Measurements from ENCODE around the gene PIGQ. TPM values are rescaled to one million over a fixed set of nuclear protein-coding genes. Genes with fewer than 3 reads are reported as not detected.

PIGQ gene
- total RNA-seq, 4 donors from 2014 or later = 10.0 to 56.9 (median 30.7) TPM

- intact Hi-C loops (cut with DNase I; ENCODE audit: low total_unique reads) = no loop called here
- TF ChIP-seq POLR2A (IDR thresholded peaks at IDR 0.05) = no peak
- TF ChIP-seq, protein P1, sequence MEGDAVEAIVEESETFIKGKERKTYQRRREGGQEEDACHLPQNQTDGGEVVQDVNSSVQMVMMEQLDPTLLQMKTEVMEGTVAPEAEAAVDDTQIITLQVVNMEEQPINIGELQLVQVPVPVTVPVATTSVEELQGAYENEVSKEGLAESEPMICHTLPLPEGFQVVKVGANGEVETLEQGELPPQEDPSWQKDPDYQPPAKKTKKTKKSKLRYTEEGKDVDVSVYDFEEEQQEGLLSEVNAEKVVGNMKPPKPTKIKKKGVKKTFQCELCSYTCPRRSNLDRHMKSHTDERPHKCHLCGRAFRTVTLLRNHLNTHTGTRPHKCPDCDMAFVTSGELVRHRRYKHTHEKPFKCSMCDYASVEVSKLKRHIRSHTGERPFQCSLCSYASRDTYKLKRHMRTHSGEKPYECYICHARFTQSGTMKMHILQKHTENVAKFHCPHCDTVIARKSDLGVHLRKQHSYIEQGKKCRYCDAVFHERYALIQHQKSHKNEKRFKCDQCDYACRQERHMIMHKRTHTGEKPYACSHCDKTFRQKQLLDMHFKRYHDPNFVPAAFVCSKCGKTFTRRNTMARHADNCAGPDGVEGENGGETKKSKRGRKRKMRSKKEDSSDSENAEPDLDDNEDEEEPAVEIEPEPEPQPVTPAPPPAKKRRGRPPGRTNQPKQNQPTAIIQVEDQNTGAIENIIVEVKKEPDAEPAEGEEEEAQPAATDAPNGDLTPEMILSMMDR (IDR thresholded peaks at IDR 0.05) = no peak
- Histone ChIP-seq H3K27me3 (no peaks in the 10 kb centered on the region), H3K36me3 (no peaks in the 10 kb centered on the region), H3K4me1 (peaks cover 0 to 13% of the 10 kb centered on the region in 2 donors), H3K27ac (peak overlapping the region in 1 of 2 donors; percentile 36), H3K9me3 (no peaks in the 10 kb centered on the region), H3K4me3 (no peak overlapping the region)
- DNase-seq = peak; percentile 23 to 27
Measured at GRCh38 chr16:629185-629832, 59.5 kb downstream of the PIGQ start.

DNA sequence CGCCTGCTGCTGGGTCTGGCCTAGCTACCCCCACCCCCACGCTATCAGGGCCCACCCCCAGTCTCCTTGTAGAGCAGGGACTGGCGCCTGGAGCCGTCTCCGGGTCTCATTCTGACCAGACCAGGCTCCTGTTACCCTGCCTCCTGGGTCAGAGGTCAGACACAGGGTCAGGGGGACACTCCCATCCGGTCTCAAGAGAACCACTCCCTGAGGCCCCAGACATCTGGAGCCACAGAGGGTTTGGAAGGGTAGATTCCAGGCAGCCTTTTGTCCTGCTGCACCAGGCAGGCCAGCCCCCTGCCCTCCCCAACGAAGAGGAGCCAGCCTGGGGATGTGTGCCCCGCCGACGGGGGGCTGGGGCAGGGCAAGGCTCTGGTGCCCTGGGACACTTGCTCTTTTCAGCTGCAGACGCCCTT, 60.1 kb downstream of the PIGQ start:
- Histone ChIP-seq H3K4me1 (peaks cover 0 to 13% of the 10 kb centered on the region in 2 donors), H3K27ac (peak overlapping the region in 1 of 2 donors; percentile 36), H3K36me3 (no peaks in the 10 kb centered on the region), H3K27me3 (no peaks in the 10 kb centered on the region), H3K4me3 (no peak overlapping the region), H3K9me3 (no peaks in the 10 kb centered on the region)
- peak in 1 of 2 donors; percentile 38 for DNase-seq
- intact Hi-C loops (cut with DNase I; ENCODE audit: low total_unique reads) = no loop called here
- no peak for TF ChIP-seq POLR2A (IDR thresholded peaks at IDR 0.05)
- TF ChIP-seq, protein P1 (IDR thresholded peaks at IDR 0.05) = no peak

DNA sequence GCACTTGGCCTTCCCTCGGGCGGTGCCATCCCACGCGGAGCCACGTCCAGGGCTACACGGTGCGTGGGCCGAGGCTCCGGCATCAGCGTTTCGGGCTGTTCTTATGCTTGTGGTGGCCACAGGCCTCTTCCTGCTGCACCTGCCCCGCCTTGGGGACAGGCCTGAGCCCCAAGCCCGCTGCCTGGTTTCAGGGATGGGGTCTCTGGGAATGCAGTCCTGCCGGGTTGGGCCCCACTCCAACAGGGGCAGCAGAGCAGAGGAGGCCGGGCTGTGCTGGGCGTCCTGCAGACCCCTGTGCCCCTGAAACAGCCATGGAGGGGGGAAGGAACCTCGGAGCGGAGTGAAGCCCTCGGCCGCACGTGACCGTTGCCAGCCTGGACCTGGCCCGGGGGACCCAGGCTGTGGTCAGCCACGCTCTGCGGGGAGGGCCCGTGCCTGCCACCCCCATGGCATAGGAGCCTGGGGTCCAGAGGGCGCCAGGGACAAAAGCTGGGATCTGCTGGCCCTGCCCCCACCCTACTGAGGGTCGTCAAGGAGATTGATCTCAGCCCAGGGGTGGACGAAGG, 60.6 kb downstream of the PIGQ start:
- DNase-seq = peak in 1 of 2 donors; percentile 25
- Histone ChIP-seq H3K36me3 (no peaks in the 10 kb centered on the region), H3K27me3 (no peaks in the 10 kb centered on the region), H3K9me3 (no peaks in the 10 kb centered on the region), H3K27ac (peak overlapping the region in 1 of 2 donors; percentile 36), H3K4me3 (no peak overlapping the region), H3K4me1 (peaks cover 0 to 13% of the 10 kb centered on the region in 2 donors)
- intact Hi-C loops (cut with DNase I; ENCODE audit: low total_unique reads) = no loop called here
- no peak for TF ChIP-seq POLR2A (IDR thresholded peaks at IDR 0.05)
- TF ChIP-seq, protein P1 (IDR thresholded peaks at IDR 0.05) = no peak

- no peaks in the 10 kb centered on the region for H3K36me3 ChIP-seq
- no peak for TF ChIP-seq POLR2A (IDR thresholded peaks at IDR 0.05)
- TF ChIP-seq, protein P1 (IDR thresholded peaks at IDR 0.05) = no peak
- no peaks in the 10 kb centered on the region for H3K9me3 ChIP-seq
- H3K4me3 ChIP-seq = no peak within 1 kb of the TSS
- peaks cover 0 to 13% of the 10 kb centered on the region in 2 donors for H3K4me1 ChIP-seq
- intact Hi-C loops (cut with DNase I; ENCODE audit: low total_unique reads) = no loop called here
- peak in 1 of 2 donors; percentile 25 for DNase-seq
- peak within 1 kb of the TSS in 1 of 2 donors; percentile 36 for H3K27ac ChIP-seq
- no peaks in the 10 kb centered on the region for H3K27me3 ChIP-seq
Measured at GRCh38 chr16:630815-631405, 61.1 kb downstream of the PIGQ start, which contains the start of gene WFIKKN1. TSS of gene WFIKKN1 (plus strand) at chr16:630985. CDS start at chr16:631254, 269 bp downstream.
